Activated naive CD4-positive, alpha-beta T cell (primary cell): ENCODE data around the gene LENEP.

ENCODE experiments used
- DNase-seq, 4 experiments: peaks; one replicate each; lab custom pipeline; 2025; lab: John Stamatoyannopoulos, UW

LENEP gene

DNA sequence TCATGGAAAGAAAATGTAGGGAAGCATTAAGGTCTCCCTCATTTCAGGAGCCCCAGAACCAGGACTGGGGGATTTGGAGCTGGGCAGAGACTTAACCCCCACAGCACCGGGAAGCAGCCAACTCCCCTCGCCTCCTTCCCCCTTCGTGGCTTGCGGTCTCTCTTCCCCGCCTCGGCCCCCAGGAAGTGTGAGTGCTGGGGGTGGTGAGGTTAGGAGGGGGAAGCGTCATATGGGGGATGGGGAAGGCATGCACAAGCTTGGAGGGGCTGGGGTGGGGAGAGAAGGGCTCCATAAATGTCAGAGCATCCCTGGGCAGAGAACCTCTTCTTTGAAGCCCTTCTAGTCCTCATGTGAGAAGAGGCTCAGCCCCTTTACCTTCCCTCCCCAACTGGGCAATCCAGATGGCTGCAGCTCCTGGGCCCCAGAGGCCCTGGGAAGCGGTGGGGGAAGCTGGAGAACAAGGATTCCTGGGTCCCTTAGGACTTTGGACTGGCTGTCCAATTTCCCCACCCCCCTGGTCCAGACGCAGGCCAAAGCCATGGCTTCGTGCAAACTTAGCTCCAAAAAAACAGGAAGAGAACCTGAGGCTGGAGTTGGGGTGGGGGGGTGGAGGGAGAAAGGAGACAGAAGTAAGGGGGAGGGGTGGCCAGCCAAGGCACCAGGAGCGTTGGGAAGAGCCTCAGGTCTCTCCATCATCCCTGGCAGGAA, 17.0 kb downstream of the LENEP start:
- no peak for DNase-seq

DNA sequence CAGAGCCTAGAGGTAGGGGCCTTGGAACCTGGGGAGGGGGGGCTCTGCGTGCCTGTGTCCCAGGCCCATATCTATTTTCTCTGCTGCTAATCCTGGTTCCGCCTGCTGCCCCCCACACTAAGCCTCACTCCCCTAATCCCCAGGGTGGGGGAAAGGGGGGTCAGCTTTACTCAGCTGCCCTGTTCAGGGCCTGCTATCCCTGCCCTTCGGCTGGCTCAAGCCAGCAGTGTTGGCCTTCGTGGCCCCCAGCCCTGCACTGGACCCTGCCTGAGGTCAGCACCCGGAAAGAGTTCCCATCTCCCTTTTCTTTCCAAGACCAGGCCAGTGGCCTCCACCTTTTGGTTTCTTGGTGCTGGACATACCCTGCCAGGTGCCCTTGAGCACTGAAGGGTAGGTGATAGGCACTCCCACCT, 17.6 kb downstream of the LENEP start:
- no peak for DNase-seq

DNA sequence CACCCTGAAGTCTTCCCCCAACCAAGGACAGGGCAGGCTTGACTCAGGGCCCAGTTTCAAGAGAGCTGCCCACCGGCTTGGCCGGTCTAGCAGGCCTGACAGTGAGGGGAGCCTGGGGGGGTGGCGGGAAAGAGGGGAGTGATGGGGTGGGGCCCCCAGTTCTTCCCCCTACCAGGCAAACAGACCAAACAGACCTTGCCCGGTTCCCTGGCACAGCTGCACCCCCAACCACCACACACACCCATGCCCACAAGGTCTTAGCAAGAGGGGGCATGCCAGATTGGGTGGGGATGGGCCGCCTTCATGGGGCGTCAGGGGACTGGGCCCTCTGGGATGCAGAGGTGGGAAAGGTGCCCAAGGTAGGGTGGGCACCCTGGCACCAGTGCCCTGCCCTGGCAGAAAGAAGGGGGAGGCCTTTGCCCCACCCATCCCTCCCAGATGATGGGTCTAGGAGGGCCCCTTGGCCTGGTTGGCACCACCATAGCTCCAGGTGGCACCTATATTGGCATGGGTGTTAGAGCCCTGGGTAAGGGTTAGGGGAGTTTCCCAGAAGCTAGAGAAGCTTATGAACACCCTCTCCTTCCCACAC, 18.1 kb downstream of the LENEP start:
- DNase-seq: no peak

DNA sequence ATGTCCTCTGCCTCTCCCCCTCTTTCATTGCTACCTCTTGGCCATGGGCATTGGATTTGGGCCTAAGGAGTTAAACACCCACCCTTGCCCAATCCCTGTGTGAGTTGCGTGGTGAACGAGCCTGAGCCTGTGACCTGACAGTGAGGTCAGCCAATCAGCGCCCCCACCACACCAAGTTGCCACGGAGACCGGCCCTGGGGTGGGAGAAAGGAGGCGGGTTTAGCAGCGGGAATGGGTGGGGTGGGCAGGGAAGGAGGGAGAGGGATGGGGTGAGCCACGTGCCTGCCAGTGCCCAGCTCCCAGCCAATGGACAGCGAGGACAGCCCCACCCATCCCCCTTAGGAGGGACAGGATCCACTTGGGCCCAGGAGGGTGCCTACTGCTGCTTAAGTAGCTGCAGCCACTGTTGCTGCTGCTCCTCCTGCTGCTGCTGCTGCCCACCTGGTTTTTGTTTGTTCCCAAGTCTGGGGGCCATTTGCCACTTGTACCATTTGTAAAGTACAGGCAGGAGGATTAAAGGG, 18.7 kb downstream of the LENEP start:
- DNase-seq: no peak

DNA sequence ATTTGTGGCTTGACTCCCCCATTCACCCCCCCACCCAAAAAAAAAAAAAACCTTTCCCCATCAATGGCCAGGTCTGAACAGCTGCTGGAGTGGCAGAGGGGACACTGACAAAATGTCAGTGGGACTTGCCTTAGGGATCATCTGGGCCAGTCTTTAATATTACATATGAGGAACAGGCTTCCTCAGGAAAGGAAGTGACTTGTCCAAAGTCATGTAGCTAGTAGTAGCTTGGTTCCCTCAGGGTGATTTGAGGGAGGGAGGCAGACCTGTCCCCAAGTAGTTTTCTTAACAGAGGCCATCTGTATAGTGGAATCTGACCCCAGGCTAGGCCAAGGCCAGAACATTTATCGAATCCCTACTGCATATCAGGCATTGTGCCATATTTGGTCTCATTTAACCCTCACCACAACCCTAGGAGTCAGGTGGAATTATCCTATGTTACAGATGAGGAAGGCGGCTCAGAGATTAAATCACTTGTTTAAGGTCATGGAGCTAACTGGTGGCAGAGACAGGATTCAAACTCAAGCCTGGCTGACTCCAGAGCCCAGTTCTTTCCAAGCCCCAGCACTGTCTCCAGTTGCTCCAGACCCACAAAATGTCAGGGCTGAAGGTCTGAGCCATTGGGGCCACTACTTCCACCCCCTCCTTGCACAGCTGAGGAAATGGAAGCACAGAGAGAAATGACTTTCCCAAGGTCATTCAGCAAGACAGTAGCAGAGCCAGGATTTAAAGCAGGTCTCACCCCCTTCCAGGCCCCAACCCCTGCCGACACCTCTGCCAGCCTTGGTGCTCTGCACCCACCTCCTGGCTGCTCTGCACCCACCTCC, 19.6 kb downstream of the LENEP start:
- no peak for DNase-seq

DNA sequence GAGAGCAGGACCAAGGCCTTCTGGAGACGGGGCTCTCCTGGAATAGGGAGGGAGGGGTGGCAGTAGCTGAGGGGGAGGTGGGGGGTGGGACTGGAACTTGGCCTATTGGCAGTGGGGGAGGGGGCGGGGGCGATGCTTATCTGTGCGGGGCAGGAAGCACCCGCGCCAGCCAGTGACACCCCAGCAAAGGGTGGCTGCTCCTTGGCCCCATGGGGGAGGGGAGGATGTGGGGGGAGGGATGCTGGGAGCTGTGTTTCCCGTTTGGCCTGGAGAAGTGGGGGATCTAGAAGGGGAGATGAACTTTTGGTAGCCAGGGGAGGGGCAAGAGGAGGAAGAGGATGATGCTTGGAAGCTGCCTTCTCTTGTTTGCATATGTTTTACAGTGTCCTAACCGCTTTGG, 20.2 kb downstream of the LENEP start:
- peak in 2 of 4 experiments; percentile 37 to 60 for DNase-seq

DNA sequence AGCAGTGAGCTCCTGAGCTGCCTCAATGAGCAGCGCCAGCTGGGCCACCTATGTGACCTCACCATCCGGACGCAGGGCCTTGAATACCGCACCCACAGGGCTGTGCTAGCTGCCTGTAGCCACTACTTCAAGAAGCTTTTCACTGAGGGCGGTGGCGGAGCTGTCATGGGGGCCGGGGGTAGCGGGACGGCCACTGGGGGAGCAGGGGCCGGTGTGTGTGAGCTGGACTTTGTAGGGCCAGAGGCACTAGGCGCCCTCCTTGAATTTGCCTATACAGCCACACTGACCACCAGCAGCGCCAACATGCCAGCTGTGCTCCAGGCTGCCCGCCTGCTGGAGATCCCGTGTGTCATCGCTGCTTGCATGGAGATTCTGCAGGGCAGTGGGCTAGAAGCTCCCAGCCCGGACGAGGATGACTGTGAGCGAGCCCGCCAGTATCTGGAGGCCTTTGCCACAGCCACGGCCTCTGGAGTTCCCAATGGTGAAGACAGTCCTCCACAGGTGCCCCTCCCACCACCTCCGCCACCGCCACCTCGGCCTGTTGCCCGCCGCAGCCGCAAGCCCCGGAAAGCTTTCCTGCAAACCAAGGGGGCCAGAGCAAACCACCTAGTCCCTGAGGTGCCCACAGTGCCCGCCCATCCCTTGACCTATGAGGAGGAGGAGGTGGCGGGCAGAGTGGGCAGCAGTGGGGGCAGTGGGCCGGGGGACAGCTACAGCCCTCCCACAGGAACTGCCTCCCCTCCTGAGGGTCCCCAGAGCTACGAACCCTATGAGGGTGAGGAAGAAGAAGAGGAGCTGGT, 21.5 kb downstream of the LENEP start:
- DNase-seq: no peak

DNA sequence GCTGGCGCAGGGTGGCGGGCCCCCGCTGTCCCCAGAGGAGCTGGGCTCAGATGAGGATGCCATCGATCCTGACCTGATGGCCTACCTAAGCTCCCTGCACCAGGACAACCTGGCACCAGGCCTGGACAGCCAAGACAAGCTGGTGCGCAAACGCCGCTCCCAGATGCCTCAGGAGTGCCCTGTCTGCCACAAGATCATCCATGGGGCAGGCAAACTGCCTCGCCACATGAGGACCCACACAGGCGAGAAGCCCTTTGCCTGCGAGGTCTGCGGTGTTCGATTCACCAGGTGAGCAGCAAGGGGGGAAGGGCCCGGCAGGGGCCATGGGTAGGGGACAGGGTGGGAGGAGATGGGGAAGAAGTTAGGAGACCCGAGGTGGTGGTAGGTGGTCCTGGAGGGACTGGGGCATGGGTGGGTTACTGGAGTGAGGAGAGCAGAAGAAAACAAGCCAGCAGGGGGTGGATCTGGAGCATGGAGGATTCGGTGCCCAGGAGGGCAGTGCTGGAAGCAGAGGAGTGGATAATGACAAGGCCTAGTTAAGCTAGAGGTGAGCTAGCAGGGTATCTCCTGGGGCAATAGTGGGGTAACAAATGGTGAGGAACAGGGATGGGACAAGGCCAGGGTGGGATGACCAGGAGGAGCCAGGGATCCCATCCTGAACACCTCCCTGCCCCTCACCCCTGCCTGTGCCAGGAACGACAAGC, 22.3 kb downstream of the LENEP start:
- no peak for DNase-seq

DNA sequence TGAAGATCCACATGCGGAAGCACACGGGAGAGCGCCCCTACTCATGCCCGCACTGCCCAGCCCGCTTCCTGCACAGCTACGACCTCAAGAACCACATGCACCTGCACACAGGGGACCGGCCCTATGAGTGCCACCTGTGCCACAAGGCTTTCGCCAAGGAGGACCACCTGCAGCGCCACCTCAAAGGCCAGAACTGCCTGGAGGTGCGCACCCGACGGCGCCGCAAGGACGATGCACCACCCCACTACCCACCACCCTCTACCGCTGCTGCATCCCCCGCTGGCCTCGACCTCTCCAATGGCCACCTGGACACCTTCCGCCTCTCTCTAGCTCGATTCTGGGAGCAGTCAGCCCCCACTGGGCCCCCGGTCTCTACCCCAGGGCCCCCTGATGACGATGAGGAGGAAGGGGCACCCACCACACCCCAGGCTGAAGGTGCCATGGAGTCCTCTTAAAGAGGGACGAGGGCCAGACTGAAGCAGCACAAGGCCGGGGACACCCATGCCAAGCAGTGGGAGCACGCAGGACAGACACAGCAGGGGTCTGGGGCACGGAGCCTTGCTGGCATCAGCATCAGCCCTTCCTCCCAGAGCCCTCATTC, 22.9 kb downstream of the LENEP start:
- no peak for DNase-seq

DNA sequence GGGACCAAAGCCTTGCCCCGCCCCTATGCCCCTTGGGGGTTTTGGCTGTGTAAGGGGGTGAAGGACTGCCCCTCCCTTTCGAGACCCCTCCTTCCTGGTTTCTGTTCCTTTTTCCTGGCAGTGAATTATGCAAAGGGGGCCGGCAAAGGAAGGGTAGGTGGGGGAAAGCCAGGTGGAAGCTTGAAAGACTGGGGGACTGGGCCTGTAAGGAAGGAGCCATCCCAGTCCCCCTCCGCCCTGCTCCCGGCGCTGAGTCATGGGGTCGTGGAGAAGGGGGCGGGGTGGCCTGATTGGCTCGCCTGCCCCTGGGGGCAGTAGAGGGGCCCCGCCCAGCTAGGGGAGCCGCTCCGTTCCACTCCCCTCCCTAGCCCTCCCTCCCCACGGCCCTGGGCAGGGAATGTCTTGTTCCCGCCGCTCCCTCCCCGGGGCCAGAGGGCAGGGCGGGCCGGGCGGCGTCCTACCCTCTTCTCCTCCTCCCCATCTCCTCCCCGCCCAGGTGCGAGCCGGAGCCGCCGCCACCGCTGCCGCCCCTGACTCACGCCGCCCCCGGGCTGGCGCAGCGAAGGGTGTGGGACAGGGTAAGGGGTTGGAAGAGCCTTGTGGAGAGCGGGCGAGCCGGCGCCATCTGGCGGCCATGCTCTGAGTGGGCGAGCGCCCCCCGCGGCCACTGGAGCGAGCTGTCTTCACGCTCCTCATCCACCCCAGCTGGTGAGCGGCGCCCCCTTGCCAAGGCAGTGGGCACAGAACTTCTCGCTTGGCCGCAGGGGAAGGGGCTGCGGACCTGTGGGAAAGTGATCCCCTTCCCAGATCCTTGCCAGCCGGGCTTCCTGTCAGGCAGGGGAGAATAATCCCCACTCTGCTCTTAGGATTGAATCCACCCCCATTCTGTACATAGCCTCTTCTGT, 23.9 kb downstream of the LENEP start:
- peak; percentile 77 to 89 (median 80) for DNase-seq

DNA sequence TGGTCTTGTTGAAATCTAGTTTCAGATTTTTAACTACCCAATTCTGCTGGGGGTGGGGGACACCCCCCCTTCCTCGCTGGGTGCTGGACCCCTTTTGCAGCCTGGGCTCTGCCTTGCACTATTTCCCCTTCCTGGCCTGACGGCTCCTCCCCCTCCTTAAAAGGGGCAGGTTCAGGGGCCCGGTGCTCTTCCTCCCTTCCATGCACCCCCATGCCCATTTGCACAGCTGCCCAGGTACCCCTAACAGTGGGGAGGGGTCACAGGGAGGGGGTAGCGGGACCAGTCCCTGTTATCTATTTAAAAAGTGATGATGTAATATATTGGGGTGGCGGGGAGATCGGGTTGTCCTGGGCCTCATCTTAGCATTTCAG, 24.5 kb downstream of the LENEP start:
- DNase-seq: no peak

DNA sequence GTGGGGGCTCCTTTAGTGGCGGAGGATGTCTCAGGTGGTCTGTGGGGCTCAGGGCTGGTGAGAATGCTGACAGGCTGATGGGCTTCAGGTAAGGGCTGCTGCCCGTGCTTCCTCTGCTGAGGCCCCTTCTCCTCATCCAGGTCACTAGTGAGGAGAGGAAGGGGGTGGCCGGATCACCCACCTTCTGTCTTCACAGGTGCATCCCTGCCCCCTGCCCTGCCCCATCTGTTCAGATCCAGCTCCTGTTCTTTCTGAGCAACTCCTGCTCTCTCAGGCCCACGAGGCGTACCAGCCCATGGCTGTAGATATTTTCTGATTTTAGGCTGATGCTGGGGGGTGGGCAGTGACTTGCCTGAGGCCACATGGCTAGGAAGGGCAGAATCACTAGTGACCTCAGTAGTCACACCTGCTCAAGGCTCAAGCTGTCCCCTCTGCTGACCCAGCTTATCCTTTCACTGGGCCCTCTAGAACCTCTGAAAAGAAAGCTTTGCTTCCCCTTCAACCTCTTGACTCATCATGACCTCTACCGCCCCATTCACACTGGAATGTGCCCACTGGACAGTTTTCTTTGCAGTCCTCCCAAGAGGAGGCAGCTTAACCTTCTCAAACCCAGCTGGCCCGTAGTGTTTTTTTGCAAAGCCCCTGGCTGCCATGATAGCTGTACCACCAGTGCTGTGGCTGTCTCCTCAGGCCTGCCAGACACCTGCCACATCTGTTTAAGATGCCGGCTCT, 25.4 kb downstream of the LENEP start:
- no peak for DNase-seq

DNA sequence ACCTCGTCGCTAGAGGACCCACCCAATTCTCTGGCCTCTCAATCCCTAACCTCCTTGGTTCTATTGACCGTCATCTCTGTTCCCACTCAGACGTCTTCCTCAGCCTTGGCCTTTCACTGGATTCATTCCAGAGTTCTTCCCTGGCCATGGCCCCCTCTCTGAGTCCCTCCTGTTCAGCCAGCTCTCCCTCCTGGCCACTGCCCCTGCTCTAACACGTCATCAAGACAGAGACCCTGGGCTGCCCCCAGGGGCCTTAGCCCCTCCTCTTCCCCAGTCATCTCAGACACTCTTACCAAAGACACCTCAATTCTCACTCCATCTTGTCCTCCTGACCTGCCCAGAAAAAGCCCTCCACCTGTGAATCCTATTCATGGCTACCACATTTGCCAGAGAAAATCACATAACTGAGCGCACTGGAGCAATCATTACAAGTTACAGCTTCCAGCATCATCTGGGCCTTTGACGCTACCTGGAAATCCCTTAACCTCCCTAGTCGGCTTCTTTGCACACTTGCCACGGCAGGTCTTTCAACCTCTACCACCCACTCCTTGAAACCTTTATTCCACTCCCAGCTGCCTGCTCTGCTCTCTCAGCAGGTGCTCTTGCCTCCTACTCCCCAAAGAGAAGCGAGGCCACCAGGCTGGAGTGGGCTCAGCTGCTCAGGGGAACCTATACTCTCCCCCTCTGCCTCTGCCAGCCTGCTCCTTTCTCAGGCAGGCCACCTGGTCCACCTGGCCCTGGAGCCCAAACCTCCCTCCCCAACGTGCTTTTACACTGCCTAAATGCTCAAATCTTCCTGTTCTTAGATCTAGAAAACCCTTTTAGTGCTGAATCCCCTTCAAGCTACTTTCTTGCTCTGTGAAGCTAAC, 26.2 kb downstream of the LENEP start:
- no peak for DNase-seq

DNA sequence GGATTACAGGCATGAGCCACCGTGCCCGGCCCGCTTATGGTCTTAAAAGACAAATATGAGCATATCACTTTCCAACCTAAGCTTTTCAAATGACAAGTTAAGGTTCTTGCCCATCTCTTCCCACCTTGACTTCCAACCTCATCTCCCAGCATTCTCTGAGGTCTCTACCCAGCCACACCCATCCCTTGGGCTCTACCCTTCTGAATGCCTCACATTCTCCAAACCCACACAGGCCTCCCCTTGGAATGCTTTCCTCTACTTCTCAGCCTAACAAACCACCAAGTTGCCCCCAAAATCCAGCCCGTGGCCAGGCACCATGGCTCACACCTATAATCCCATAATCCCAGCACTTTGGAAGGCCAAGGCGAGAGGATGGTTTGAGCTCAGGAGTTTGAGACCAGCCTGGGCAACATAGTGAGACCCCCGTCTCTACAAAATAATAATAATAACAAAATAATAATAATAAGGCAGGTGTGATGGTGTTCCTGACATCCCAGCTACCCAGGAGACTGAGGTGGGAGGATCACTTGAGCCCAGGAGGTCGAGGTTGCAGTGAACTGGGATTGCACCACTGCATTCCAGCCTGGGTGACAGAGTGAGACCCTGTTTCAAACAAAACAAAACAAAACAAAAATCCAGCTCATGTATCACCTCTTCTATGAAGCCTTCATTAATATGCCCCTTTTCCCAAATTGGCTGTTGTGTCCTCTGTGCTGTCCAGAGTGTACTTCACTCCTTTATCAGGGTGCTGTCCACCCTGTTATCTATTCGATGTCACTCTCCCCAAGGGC, 28.9 kb downstream of the LENEP start:
- DNase-seq: no peak

DNA sequence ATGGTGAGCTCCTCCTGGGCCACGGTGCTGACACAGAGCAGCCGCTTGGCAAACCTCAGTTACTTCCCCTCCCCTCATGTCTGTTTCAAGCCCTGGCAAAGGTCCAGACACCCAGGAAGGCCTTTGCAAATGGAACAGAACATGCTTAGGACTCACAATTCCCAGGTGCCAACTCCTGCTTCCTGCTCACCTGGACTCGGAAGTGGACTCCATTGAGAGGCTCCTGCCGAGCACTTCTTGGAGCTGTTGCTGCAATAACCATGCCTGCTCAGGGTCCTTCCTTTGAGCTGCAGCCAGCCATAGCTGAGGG, 29.5 kb downstream of the LENEP start:
- no peak for DNase-seq

DNA sequence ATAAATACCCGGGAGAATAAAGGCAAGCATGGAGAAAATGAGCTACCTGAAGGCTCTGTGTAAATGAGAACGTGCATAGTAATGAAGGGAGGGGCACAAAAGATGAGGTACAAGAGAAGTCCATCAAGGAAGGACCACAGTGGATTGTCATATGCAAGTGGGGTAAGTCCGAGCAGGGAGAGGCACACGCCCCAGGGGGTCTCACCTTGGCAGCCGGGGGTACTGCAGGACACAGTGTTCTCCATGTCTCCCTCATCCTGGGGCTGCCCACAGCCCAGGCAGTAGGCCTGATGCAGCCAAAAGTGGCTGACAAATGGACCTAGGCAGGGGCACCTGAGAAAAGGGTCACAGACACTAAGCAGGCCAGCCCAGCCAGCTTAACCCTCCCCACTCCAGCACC, 30.2 kb downstream of the LENEP start:
- DNase-seq: no peak

DNA sequence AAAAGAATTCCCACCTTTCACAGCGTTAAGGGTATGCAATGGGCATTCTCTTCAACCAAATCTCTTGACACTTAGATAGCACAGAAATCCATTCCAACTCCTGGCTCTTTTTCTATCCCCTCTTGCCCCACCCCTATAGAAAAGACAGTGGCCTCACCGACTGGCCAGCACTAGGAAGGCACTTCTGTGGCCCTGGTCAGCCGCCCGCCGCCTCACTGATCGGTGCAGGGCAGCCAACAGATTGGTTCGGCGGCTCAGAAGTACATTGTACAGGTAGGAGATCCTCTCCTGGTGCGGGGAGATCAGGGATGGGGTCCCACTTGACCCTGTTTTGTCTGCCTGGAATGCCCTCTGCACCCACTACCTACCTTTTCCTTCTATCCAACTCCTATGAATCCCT, 30.9 kb downstream of the LENEP start:
- no peak for DNase-seq

DNA sequence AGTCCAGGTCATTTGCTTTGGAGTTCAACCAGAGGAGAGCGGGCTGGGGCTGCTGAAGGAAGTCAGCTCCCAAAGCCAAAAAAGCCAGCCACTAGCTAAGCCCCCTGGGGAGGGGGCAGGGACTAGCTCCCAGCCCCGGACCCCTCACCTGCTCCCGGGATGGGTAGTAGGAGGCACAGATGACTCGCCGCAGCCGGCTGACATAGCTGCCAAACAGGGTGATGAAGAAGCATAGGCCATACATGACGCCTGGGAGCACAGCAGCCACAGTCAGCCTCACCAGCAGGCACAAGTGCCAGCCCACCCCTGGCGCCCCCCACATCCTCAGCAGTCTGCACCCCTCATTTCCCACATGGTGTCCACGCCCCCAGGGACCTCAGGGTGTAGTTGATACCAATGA, 32.8 kb downstream of the LENEP start:
- no peak for DNase-seq
